ENCODE results near the gene PGBD1.
"Not testable (repeated sequence)": the region's sequence is repeated elsewhere in the genome, so short reads cannot be mapped to it uniquely, and the experiment has no call there.

Gene PGBD1

DNA sequence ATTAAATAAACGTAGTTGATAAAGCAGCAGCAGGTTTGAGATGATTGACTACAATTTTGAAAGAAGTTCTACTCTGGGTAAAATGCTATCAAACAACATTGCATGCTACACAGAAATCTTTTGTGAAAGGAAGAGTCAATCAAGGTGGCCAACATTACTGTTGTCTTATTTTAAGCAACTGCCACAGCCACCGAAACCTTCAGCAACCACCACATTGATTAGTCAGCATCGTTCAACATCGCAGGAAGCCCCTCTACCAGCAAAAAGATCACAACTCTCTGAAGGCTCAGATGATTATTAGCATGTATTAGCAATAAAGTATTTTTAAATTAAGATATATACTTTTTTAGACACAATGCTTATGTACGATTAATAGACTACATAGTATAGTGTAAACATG, 14.0 kb downstream of the PGBD1 start:
- DNase-seq (ENCODE audit: insufficient read length, low spot score) (no peak), FAIRE-seq (no peak)
- no peak for TF ChIP-seq CTCF (IDR thresholded peaks at IDR 0.05; ENCODE audit: insufficient read depth, missing control alignments)

GRCh38 chr6:28296520-28297060, 15.2 kb downstream of the PGBD1 start:
- FAIRE-seq: no peak
- no peak for TF ChIP-seq CTCF (IDR thresholded peaks at IDR 0.05; ENCODE audit: insufficient read depth, missing control alignments)
- no peak for DNase-seq (ENCODE audit: insufficient read length, low spot score)

DNA sequence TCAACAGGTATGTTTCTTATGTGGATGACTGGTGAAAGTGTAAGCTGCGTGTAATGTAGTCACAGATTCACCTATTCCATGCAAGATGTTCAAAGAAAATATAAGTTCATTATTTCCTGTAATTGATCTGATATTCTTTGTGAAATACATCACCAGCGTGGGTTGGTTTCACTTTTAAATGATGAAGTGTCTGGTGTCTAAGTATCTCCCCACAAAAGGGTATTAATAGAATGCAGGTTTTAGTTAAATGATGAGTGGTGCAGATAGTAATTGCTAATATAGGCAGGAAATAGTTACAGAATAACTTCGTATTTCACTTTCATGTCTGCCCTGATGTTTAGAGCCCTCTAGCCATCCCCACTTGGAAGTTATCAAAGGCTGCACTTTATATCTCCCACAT, 22.2 kb downstream of the PGBD1 start:
- FAIRE-seq (no peak), DNase-seq (ENCODE audit: insufficient read length, low spot score) (no peak)
- TF ChIP-seq CTCF (IDR thresholded peaks at IDR 0.05; ENCODE audit: insufficient read depth, missing control alignments): no peak

DNA sequence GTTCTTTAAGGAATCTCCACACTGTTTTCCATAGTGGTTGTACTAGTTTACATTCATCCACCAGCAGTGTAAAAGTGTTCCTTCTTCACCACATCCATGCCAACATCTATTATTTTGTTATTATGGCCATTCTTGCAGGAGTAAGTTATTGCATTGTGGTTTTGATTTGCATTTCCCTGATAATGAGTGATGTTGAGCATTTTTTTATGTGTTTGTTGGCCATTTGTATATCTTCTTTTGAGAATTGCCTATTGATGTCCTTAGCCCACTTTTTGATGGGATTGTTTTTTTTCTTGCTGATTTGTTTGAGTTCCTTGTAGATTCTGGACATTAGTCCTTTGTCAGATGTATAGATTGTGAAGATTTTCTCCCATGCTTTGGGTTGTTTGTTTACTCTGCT, 25.0 kb downstream of the PGBD1 start:
- FAIRE-seq; DNase-seq (ENCODE audit: insufficient read length, low spot score): not testable (repeated sequence)

DNA sequence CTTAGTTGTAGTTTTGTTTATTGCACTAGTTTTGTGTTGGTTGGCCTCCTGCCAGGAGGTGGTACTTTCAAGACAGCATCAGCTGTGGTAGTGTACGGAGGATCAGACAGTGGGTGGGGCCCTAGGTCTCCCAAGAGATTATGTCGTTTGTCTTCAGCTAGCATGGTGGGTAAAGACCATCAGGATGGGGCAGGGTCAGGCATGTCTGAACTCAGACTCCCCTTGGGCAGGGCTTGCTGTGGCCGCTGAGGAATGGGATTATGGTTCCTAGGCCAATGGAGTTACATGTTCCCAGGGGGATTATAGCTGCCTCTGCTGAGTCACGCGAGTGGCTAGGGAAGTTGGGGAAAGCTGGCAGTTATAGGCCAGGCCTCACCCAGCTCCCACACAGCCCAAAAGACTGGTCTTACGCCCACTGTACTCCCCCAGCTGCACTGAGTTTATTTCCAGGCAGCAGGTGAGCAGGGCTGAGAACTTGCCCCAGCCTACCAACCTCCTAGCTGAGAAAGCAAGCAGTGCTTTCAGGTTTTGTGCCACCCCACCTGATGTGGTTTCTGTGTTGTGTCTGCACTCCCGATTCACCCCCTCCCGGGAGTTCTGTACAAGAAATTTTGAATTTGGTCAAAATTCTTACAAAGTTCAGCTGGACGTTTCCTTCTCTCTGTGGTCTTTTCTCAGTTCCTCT, 29.9 kb downstream of the PGBD1 start:
- DNase-seq (ENCODE audit: insufficient read length, low spot score): no peak
- no peak for TF ChIP-seq CTCF (IDR thresholded peaks at IDR 0.05; ENCODE audit: insufficient read depth, missing control alignments)
- no peak for FAIRE-seq

DNA sequence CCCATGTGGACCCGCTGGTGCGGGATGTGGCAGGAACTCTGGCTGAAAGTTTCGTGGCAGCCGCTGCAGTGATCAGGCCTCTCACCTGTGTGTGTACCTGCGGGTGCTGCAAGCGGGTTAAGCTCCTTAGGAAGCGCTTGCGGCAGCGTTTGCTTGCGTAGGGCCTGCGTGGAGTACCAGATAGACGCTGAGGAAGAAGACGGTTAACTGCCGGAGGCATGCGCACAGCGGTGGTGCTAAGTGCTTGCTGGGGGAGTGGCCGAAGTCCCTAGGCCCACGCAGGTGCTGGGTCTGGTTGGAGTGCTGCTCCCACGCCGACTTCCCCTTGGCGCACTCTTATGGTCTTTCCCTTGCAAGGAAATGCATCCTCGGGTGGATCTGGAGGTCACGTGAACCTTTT, 31.6 kb downstream of the PGBD1 start:
- no peak for DNase-seq (ENCODE audit: insufficient read length, low spot score)
- no peak for TF ChIP-seq CTCF (IDR thresholded peaks at IDR 0.05; ENCODE audit: insufficient read depth, missing control alignments)
- no peak for FAIRE-seq

DNA sequence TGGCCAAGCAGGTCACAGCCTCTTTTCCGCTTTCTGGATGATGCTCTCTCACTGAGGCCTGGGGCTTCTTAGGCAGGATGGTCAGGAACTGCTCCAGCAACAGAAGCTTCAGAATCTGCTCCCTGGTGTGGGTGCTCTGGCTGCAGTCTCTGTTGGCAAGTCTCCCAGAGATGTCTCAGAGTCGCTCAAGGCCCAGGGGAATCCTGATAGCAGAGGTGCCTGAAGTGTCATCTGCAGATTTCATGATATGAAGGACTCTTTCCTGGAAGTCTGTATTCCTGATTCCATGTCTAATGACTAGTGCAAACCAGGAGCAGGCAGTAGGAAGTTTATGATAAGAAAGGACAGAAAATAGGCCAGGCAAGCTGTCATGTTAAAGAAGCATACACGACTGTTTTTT, 34.3 kb downstream of the PGBD1 start:
- TF ChIP-seq CTCF (IDR thresholded peaks at IDR 0.05; ENCODE audit: insufficient read depth, missing control alignments): no peak
- FAIRE-seq: no peak
- DNase-seq (ENCODE audit: insufficient read length, low spot score): no peak

DNA sequence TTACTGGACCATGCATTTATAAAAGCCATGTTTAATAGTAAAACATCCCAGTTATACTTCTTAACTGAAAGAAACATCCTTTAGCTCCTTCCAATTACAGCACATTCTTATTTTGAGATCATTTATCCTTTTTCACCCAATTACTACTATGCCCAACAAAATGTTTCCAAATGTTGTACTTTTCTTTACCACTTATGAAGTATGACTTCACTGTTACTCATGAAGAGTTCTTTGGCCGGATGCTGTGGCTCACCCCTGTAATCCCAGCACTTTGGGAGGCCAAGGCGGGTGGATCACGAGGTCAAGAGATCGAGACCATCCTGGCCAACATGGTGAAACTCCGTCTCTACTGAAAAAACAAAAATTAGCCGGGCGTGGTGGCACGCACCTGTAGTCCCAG, 36.5 kb downstream of the PGBD1 start:
- FAIRE-seq; DNase-seq (ENCODE audit: insufficient read length, low spot score): not testable (repeated sequence)

Data from D721Med (cell line).